GM23338 (cell line): Measurements from ENCODE around the gene NSUN3. TPM values are rescaled to one million over a fixed set of nuclear protein-coding genes. Genes with fewer than 3 reads are reported as not detected.

Experiments
- ATAC-seq: fragments of 200-7000 bp; cut with Tn5 transposase; 3 replicates; pipeline ENCODE4 v1.9.1; 2020
- DNase-seq: peaks from one replicate; pipeline ENCODE4 v3.0.0-alpha.2; 2015; ENCODE audit warnings: low spot score
- H2AFZ ChIP-seq: fragments of 200-600 bp; sonication (generic); 2 replicates; pipeline ENCODE4 v1.8.0; 2016; ENCODE audit warnings: antibody characterized with exemption, mild to moderate bottlenecking, moderate library complexity
- H3F3A ChIP-seq: fragments of 200-600 bp; sonication (generic); replicated peaks from 2 replicates; pipeline ENCODE4 v1.8.0; 2017; ENCODE audit warnings: antibody characterized with exemption, mixed run types, low read depth
- H3K27ac ChIP-seq: fragments of 200-600 bp; sonication (generic); 2 replicates; pipeline ENCODE4 v1.6.1; 2016; ENCODE audit warnings: low read depth
- H3K27me3 ChIP-seq: fragments of 200-600 bp; sonication (generic); 2 replicates; pipeline ENCODE4 v1.8.0; 2016; ENCODE audit warnings: mild to moderate bottlenecking, mixed run types, moderate library complexity; ENCODE audit not compliant: insufficient read depth
- H3K36me3 ChIP-seq: fragments of 200-600 bp; sonication (generic); 2 replicates; pipeline ENCODE4 v1.8.0; 2016; ENCODE audit warnings: mild to moderate bottlenecking; ENCODE audit not compliant: insufficient read depth
- H3K4me1 ChIP-seq: fragments of 200-600 bp; sonication (generic); 2 replicates; pipeline ENCODE4 v1.8.0; 2016; ENCODE audit warnings: mild to moderate bottlenecking, moderate library complexity; ENCODE audit not compliant: insufficient read depth
- H3K4me2 ChIP-seq: fragments of 200-600 bp; sonication (generic); 2 replicates; pipeline ENCODE4 v1.7.1; 2017; ENCODE audit warnings: mixed run types
- H3K4me3 ChIP-seq: fragments of 200-600 bp; sonication (generic); 2 replicates; pipeline ENCODE4 v1.6.1; 2016; ENCODE audit warnings: mixed run types
- H3K79me2 ChIP-seq: fragments of 200-600 bp; sonication (generic); replicated peaks from 2 replicates; pipeline ENCODE4 v1.8.0; 2017; ENCODE audit warnings: mild to moderate bottlenecking; ENCODE audit not compliant: insufficient read depth
- H3K9me2 ChIP-seq: fragments of 200-600 bp; sonication (generic); 2 replicates; pipeline ENCODE4 v1.8.0; 2017; ENCODE audit not compliant: insufficient read depth
- H4K20me1 ChIP-seq: fragments of 200-600 bp; sonication (generic); replicated peaks from 2 replicates; pipeline ENCODE4 v1.8.0; 2017; ENCODE audit warnings: mild to moderate bottlenecking; ENCODE audit not compliant: insufficient read depth
- H3K27ac Mint-ChIP-seq: 2 replicates; pipeline ENCODE4 v1.8.0; 2020; ENCODE audit warnings: inconsistent platforms, mild to moderate bottlenecking, moderate library complexity, mixed read lengths
- H3K27me3 Mint-ChIP-seq: 3 replicates; pipeline ENCODE4 v1.8.0; 2022; ENCODE audit warnings: low read depth, mild to moderate bottlenecking, moderate library complexity, mixed read lengths, inconsistent platforms; ENCODE audit not compliant: insufficient read depth, poor library complexity
- H3K36me3 Mint-ChIP-seq: 3 replicates; pipeline ENCODE4 v1.8.0; 2021; ENCODE audit warnings: low read depth, mild to moderate bottlenecking, inconsistent platforms, moderate library complexity, mixed read lengths
- H3K4me1 Mint-ChIP-seq: 3 replicates; pipeline ENCODE4 v1.8.0; 2020; ENCODE audit warnings: mild to moderate bottlenecking, inconsistent platforms, mixed read lengths
- H3K4me3 Mint-ChIP-seq: 3 replicates; pipeline ENCODE4 v1.8.0; 2021; ENCODE audit warnings: moderate library complexity, mild to moderate bottlenecking, inconsistent platforms, mixed read lengths
- H3K9me3 Mint-ChIP-seq: 3 replicates; pipeline ENCODE4 v1.8.0; 2020; ENCODE audit warnings: moderate library complexity, mild to moderate bottlenecking, inconsistent platforms, mixed read lengths
- CREB1 ChIP-seq: fragments of 250-450 bp; sonication (Bioruptor Pico); IDR thresholded peaks from 2 replicates; pipeline ENCODE4 v1.5.0; 2020; ENCODE audit warnings: low read depth, mild to moderate bottlenecking, moderate library complexity
- CTCF ChIP-seq, 2 experiments: fragments of 200-600 bp in 1 of 2; sonication (generic) in 1 of 2; conservative IDR thresholded peaks; 2 replicates each; pipeline versions ENCODE4 v1.5.1 to v1.6.1; 2016 to 2017; ENCODE audit warnings: antibody characterized with exemption in 2 of 2, low read depth in 2 of 2, mild to moderate bottlenecking in 2 of 2, moderate library complexity in 1 of 2
- ETS1 ChIP-seq: IDR thresholded peaks from 2 replicates; pipeline ENCODE4 v1.6.1; 2016; ENCODE audit warnings: antibody characterized with exemption
- EZH2 ChIP-seq: fragments of 200-600 bp; sonication (generic); IDR thresholded peaks from one replicate; pipeline ENCODE4 v1.8.0; 2017; ENCODE audit warnings: antibody characterized with exemption, mild to moderate bottlenecking, low read depth; ENCODE audit not compliant: unreplicated experiment
- EZH2phosphoT487 ChIP-seq: fragments of 200-600 bp; sonication (generic); IDR thresholded peaks from one replicate; pipeline ENCODE4 v1.8.1; 2018; ENCODE audit warnings: antibody characterized with exemption; ENCODE audit not compliant: unreplicated experiment
- JUNB ChIP-seq: IDR thresholded peaks from one replicate; pipeline ENCODE4 v1.6.1; 2016; ENCODE audit warnings: antibody characterized with exemption; ENCODE audit not compliant: unreplicated experiment
- NANOG ChIP-seq: IDR thresholded peaks from 2 replicates; pipeline ENCODE4 v1.6.1; 2016; ENCODE audit warnings: antibody characterized with exemption, borderline replicate concordance
- POLR2AphosphoS5 ChIP-seq: IDR thresholded peaks from 2 replicates; pipeline ENCODE4 v1.6.1; 2016; ENCODE audit warnings: antibody characterized with exemption, low read depth
- REST ChIP-seq: IDR thresholded peaks from one replicate; pipeline ENCODE4 v1.6.1; 2018; ENCODE audit warnings: antibody characterized with exemption; ENCODE audit not compliant: unreplicated experiment
- STAT1 ChIP-seq: IDR thresholded peaks from one replicate; pipeline ENCODE4 v1.6.1; 2016; ENCODE audit warnings: antibody characterized with exemption; ENCODE audit not compliant: unreplicated experiment
- ZNF114 ChIP-seq: fragments of 250-450 bp; sonication (Bioruptor Pico); IDR thresholded peaks from 2 replicates; pipeline ENCODE4 v1.5.0; 2020; ENCODE audit warnings: mild to moderate bottlenecking, moderate library complexity
- ZNF331 ChIP-seq: fragments of 250-450 bp; sonication (Bioruptor Pico); IDR thresholded peaks from 2 replicates; pipeline ENCODE4 v1.5.0; 2020; ENCODE audit warnings: low read depth, mild to moderate bottlenecking, moderate library complexity
- ZNF462 ChIP-seq: fragments of 250-450 bp; sonication (Bioruptor Pico); IDR thresholded peaks from 2 replicates; pipeline ENCODE4 v1.5.0; 2020; ENCODE audit warnings: mild to moderate bottlenecking, moderate library complexity
- polyA plus RNA-seq: library from polyadenylated mRNA; unstranded; fragments of >200 nt; fragmentation: Nextera tagmentation; extraction: Ambion mirVana; gene quantifications from 2 replicates; pipeline ENCODE4 v1.2.1, GENCODE V29; 2016
- total RNA-seq: library from RNA; depleted of rRNA; stranded (reverse); fragments of >200 nt; shearing (Covaris generic); gene quantifications from 2 replicates; pipeline ENCODE4 v1.2.3, GENCODE V29; 2014

The NSUN3 gene
- total and polyA plus RNA-seq, 2 experiments from 2014 or later = 5.4 to 10.6 TPM

GRCh38 chr3:94106268-94106667 lies 43.4 kb downstream of the NSUN3 start:
- peaks cover 3% of the 10 kb centered on the region; the same call in 1 of the 3 replicates for H3K36me3 Mint-ChIP-seq
- Histone ChIP-seq H3K4me3 (no peak overlapping the region), H4K20me1 (no peaks in the 10 kb centered on the region), H3K4me2 (no peak overlapping the region), H3F3A (no peaks in the 10 kb centered on the region), H3K9me2 (no peaks in the 10 kb centered on the region), H2AFZ (no peak overlapping the region), H3K27me3 (no peaks in the 10 kb centered on the region), H3K4me1 (no peaks in the 10 kb centered on the region), H3K36me3 (no peaks in the 10 kb centered on the region; the same call in 1 of the 2 replicates), H3K27ac (no peak overlapping the region), H3K79me2 (no peaks in the 10 kb centered on the region)
- TF ChIP-seq CTCF (conservative IDR thresholded peaks at IDR 0.05; ENCODE audit: low read depth in 2 of 2) = no peak
- no peak for TF ChIP-seq POLR2AphosphoS5
- TF ChIP-seq ZNF114 (CRISPR knock-in tag) = no peak
- TF ChIP-seq EZH2phosphoT487 = no peak
- no peak for TF ChIP-seq ZNF462
- TF ChIP-seq REST = no peak
- TF ChIP-seq ZNF331 (CRISPR knock-in tag) = no peak
- no peak for TF ChIP-seq EZH2
- TF ChIP-seq ETS1 = no peak
- TF ChIP-seq JUNB = no peak
- TF ChIP-seq CREB1 (CRISPR knock-in tag) = no peak
- no peak for TF ChIP-seq STAT1
- no peak for TF ChIP-seq NANOG
- no peak overlapping the region for H3K4me3 Mint-ChIP-seq
- ATAC-seq = no peak
- no peaks in the 10 kb centered on the region for H3K4me1 Mint-ChIP-seq
- H3K9me3 Mint-ChIP-seq = no peaks in the 10 kb centered on the region
- DNase-seq = no peak
- no peaks in the 10 kb centered on the region for H3K27me3 Mint-ChIP-seq
- H3K27ac Mint-ChIP-seq = no peak overlapping the region
